NT2/D1 (cell line): ENCODE data around the gene GNMT.

Experiments
- YY1 ChIP-seq: IDR thresholded peaks from 2 replicates; pipeline ENCODE4 v1.6.1; 2011; ENCODE audit not compliant: insufficient read length, insufficient read depth
- ZNF274 ChIP-seq: IDR thresholded peaks from 2 replicates; pipeline ENCODE4 v1.6.1; 2011; ENCODE audit warnings: mild to moderate bottlenecking, low read depth, low read length

- TF ChIP-seq ZNF274 (no peak), YY1 (no peak)
These were observed 36.0 kb downstream of the GNMT start for GRCh38 chr6:42996513-42996912.
